SIG-M5 (cell line): ENCODE data around the gene NOX3.
"Not testable (repeated sequence)": the region's sequence is repeated elsewhere in the genome, so short reads cannot be mapped to it uniquely, and the experiment has no call there.

Experiments
- DNase-seq: peaks from one replicate; lab custom pipeline; 2025; lab: John Stamatoyannopoulos, UW

NOX3 gene

DNA sequence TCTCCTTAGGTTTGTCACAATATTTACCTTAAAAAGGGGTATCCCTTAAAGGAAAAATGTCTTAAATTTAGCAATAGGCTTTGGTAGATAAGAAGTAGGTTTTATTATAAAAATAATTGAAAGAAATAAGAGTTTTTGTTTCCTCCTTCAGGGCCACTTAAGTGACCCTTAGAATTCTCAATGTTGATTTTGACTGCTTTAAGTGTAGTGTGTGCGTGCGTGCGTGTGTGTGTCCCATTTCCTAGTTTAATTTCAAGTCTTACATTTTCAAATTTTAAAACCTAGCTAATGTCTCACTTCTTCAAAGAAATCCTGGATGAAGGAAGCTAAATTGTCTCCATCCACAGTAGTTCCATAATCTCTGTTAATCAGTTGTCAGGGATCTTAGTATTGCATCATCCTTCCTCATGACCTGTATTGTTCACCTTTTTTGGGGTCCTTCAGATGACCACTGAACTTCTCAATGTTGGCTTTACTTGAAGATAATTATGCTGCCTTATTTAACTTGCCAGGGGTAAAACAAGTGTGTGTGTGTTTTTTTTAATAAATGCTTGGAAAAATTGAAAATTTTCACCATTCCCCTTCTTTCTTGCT lies 90.7 kb downstream of the NOX3 start:
- DNase-seq: no peak

DNA sequence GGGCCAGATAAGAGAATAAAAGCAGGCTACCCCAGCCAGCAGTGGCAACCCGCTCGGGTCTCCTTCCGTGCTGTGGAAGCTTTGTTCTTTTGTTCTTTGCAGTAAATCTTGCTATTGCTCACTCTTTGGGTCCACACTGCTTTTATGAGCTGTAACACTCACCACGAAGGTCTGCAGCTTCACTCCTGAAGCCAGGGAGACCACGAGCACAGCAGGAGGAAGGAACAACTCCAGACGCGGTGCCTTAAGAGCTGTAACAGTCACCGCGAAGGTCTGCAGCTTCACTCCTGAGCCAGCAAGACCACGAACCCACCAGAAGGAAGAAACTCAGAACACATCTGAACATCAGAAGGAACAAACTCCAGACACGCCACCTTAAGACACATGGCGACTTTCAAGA lies 91.6 kb downstream of the NOX3 start:
- DNase-seq: not testable (repeated sequence)

DNA sequence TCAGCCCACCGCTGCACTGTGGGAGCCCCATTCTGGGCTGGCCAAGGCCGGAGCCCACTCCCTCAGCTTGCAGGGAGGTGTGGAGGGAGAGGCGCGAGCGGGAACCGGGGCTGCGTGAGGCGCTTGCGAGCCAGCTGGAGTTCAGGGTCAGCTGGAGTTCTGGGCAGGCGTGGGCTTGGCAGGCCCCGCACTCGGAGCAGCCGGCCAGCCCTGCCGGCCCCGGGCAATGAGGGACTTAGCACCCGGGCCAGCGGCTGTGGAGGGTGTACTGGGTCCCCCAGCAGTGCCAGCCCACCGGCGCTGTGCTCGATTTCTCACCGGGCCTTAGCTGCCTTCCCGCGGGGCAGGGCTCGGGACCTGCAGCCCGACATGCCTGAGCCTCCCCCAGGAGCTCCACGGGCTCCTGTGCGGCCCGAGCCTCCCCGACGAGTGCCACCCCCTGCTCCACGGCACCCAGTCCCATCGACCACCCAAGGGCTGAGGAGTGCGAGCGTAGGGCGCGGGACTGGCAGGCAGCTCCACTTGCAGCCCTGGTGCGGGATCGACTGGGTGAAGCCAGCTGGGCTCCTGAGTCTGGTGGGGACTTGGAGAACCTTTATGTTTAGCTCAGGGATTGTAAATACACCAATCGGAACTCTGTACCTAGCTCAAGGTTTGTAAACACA lies 92.5 kb downstream of the NOX3 start:
- not testable (repeated sequence) for DNase-seq

DNA sequence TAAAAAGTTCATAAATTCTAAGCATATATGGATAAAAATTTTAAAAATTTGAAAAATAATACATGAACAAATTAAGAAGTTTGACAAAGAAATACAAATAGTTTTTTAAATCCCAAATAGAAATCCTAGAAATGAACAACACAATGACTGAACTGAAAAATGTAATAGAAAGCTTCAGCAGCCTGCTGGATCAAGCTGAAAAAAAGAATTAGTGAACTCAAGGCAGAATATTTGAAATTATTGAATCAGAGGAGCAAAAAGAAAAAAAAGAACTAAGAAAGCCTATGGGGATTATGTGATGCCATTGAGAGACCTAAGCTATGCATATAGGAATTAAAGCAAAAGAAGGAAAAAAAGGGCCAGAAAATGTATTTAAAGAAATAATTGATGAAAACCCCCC lies 101.5 kb downstream of the NOX3 start:
- no peak for DNase-seq

DNA sequence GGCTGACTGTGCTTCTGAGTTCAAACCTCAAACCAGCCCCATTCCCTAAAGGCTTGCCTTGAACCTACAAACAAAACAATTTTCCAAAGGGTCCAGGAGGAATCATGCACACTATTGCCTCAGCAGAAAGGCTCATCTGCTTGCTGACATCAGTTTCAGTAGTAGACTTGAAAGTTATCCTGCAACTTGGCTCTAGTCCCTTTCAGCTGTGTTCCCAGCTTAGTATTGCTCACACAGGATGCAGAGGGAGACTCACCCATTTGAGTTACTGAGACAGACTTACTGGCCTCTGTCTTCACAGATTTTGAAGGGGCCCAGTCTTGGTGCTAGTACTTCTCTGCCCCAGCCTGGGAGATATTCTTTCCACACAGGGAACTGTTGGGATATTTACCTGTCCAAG lies 102.8 kb downstream of the NOX3 start:
- no peak for DNase-seq

DNA sequence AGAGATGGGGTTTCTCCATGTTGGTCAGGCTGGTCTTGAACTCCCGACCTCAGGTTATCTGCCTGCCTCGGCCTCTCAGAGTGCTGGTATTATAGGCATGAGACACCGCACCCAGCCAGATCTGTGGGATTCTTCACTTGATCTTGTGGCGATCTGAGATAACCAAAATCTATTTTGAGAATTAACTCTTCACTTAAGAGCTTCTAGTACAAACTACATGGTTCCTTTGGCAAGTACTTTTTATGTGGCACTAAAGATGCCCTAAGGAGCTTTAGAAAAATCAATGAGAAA lies 103.6 kb downstream of the NOX3 start:
- no peak for DNase-seq

DNA sequence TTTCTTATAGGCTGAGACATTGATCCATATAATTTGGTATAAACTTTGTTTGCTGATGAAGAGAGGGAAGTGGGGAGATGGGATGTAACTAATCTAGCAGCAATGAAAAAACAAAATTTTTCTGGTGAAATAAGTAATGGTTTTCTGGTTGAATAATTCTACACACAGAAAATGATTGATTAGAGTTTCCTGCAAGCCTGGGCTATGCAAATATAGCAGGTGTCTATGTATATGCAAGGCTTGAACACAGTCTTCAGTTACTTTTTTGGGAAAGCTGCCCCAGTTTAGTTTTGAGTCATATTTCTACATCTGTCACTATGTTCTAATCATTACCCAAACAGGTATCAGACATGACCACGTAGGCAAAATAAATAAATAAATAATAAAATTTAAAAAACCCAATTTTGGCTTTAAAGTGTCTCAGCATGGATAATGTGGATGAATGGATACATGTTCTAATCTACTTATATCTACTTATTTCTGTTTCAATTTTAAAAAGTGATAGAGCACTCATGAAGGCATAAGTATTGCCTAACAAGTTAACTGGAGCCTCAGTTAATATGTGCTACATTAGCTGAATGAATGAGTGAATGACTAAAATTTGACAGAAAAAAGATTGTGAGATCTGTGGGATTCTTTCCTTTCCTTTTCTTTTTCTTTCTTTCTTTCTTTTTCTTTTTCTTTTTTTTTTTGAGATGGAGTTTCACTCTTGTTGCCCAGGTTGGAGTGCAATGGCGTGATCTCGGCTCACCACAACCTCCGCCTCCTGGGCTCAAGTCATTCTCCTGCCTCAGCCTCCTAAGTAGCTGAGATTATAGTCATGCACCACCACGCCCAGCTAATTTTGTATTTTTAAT lies 104.1 kb downstream of the NOX3 start:
- no peak for DNase-seq

DNA sequence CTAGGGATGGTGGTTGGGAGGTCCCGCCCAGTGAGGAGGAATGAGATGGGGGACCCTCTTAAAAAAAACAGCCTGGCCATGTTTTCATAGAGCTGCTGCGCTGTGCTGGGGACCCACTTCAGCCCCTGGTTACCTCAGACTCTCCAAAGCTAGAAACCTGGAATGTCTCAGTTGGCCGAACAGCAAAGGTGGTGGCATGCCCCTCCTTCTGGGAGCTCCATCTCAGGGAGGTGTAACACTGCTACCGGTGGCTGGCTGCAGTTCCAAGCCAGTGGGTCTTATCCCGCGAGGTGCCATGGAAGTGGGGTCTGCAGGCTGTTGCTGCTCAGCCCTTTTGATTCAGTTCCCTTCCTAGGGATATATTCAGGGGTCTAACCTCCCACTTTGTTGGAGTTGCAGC lies 105.7 kb downstream of the NOX3 start:
- DNase-seq: no peak

DNA sequence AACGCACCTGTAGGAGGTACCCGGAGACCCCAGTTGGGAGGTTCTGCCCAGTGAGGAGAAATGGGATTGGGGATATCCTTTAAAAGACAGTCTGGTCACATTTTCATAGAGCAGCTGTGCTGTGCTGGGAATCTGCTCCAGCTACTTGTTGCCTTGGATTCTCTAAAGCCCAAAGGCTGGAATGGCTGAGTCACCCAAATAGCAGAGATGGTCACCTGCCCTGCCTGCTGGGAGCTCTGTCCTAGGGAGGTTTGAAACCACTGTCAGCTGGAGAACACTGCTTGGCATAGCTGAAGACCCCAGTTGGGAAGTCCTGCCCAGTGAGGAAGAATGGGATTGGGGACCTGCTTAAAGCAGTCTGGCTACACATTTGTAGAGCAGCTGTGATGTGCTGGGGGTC lies 106.5 kb downstream of the NOX3 start:
- DNase-seq: no peak

DNA sequence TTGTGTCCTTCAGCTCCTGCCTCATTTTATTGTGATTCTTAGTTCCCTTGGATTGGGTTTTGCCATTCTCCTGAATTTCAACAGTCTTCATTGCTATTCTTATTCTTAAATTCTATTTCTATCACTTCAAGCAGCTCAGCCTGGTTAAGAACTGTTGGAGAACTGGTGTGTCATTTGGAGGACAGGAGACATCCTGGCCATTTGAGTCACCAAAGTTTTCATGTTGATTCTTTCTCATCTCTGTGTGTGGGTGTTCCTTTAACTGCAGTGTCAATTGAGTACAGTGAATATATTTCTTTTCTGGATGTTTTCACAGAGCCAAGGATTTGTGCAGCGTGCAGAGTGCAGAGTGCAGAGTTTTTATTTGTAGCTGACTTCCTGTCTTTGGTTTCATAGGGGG lies 107.8 kb downstream of the NOX3 start:
- no peak for DNase-seq

DNA sequence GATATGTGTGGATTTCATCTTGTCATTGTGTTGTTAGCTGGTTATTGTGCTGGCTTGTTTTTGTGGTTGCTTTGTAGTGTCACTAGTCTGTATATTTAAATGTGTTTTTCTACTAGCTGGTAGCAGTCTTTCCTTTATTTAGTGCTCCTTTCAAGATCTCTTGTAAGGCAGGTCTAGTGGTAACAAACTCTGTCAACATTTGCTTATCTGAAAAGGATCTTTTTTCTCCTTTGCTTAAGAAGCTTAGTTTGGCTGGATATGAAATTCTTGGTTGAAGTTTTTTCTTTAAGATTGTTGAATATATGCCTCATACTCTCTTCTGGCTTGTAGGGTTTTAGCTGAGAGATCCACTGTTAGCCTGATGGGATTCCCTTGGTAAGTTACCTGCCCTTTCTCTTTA lies 108.7 kb downstream of the NOX3 start:
- no peak for DNase-seq
